BE2C (cell line): ENCODE results near the gene IFNL3.

Experiments used
- DNase-seq: peaks from one replicate; pipeline ENCODE4 v3.0.0-alpha.2; 2020
- H3K27me3 ChIP-seq: fragments of 250-450 bp; sonication (Bioruptor Pico); 2 replicates; pipeline ENCODE4 v1.5.1; 2020; ENCODE audit warnings: mild to moderate bottlenecking
- H3K36me3 ChIP-seq: fragments of 250-450 bp; sonication (Bioruptor Pico); 2 replicates; pipeline ENCODE4 v1.5.1; 2020; ENCODE audit warnings: mild to moderate bottlenecking
- H3K4me1 ChIP-seq: fragments of 250-450 bp; sonication (Bioruptor Pico); 2 replicates; pipeline ENCODE4 v1.5.1; 2020
- H3K4me3 ChIP-seq: 2 replicates; pipeline ENCODE4 v1.5.1; 2011; ENCODE audit warnings: low read depth, low read length
- H3K9me3 ChIP-seq: fragments of 250-450 bp; sonication (Bioruptor Pico); 2 replicates; pipeline ENCODE4 v1.5.1; 2020
- TF ChIP-seq, protein P1 (sequence below): IDR thresholded peaks from 2 replicates; pipeline ENCODE4 v1.5.1; 2012; ENCODE audit warnings: mild to moderate bottlenecking, low read depth, low read length

The IFNL3 gene

DNA sequence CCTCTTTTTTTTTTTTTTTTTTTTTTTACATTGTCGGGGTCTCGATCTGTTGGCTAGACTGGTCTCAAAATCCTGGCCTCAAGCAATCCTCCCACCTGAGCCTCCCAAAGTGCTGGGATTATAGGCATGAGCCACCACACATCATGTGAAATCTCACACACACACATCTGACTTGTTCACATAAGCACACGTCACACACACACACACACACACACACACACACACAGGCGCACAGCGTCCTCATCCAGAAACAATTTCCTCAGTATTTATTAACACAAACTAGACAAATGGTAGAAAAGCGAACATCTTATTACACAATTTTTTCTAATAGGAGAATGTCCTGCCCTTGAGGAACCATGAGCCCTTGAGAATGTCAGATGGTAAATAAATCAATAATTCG lies 35.6 kb downstream of the IFNL3 start:
- Histone ChIP-seq H3K36me3 (no peaks in the 10 kb centered on the region), H3K9me3 (no peaks in the 10 kb centered on the region), H3K27me3 (peaks cover 5% of the 10 kb centered on the region), H3K4me3 (no peak overlapping the region), H3K4me1 (no peaks in the 10 kb centered on the region)
- no peak for DNase-seq
- TF ChIP-seq, protein P1, sequence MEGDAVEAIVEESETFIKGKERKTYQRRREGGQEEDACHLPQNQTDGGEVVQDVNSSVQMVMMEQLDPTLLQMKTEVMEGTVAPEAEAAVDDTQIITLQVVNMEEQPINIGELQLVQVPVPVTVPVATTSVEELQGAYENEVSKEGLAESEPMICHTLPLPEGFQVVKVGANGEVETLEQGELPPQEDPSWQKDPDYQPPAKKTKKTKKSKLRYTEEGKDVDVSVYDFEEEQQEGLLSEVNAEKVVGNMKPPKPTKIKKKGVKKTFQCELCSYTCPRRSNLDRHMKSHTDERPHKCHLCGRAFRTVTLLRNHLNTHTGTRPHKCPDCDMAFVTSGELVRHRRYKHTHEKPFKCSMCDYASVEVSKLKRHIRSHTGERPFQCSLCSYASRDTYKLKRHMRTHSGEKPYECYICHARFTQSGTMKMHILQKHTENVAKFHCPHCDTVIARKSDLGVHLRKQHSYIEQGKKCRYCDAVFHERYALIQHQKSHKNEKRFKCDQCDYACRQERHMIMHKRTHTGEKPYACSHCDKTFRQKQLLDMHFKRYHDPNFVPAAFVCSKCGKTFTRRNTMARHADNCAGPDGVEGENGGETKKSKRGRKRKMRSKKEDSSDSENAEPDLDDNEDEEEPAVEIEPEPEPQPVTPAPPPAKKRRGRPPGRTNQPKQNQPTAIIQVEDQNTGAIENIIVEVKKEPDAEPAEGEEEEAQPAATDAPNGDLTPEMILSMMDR, result no peak

DNA sequence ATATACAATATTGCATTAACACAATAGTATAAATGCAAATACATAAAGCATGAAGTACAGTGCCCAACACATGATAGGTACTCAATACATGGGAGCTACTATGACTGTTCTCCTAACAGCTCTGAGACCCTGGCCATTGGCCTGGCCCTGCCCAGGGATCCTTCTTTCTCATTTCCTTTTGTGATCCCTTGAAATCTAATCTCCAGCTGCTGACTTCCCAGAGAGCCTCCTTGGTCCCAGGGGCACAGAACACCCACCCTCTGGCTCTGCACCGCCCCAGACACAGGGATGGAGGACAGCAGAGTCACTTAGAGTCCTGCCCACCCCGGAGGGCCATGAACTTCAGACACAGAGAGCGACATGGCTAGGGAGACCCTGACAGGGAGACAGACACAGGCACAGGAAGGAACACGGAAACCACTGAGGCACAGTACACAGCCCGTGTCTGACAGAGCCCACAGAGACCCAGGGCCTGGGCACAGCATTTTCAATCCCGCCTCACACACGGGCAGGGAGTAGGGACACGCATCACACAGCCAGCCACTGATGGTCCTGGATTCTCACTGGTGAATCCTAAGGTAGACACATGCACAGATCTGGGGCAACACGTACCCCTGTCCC lies 36.5 kb downstream of the IFNL3 start:
- DNase-seq, result no peak
- TF ChIP-seq, protein P1, result no peak
- Histone ChIP-seq H3K27me3 (peaks cover 14% of the 10 kb centered on the region), H3K9me3 (no peaks in the 10 kb centered on the region), H3K4me3 (no peak overlapping the region), H3K4me1 (no peaks in the 10 kb centered on the region), H3K36me3 (no peaks in the 10 kb centered on the region)

DNA sequence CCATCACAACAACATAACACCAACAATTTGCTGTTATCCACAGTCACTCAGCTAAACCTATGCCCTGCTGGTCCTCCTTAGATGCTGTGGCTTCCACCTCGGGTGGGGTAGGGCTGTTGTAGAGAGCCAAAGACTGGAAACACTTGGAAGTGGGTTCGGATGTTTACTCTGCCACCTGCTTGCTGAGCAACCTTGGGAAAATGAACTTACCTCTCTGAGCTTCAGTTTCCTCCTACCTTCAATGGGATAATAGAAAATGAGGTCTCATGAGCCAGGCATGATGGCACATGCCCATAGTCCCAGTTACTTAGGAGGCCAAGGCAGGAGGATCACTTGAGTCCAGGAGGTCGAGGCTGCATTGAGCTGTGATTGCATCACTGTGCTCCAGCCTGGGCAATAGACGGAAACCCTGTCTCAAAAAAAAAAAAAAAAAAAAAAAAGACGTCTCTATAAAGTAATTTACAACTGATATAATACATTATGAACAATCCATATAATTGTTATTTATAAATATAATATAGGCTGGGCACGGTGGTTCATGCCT lies 37.4 kb downstream of the IFNL3 start:
- DNase-seq, result no peak
- Histone ChIP-seq H3K4me3 (no peak overlapping the region), H3K4me1 (no peaks in the 10 kb centered on the region), H3K27me3 (peaks cover 21% of the 10 kb centered on the region), H3K36me3 (no peaks in the 10 kb centered on the region), H3K9me3 (no peaks in the 10 kb centered on the region)
- TF ChIP-seq, protein P1, result no peak

DNA sequence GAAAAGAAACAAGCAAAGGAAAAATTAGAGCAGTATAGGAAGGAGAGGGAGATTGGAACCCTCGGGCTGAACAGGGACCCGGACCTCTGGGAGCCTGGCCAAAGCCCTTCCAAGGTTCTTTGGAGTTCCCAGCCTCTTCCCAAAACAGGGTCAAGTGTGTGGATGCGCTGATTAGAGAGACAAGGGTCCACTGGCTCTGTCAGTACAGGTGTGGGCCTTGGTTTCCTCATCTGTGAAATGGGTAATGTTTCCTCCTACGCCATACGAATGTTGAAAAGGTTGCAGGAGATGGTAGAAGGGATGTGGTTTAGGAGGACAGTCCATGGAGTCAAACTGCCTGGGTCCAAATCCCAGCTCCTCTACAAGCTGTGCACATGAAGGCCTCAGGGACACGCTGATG lies 38.7 kb downstream of the IFNL3 start:
- no peak for DNase-seq
- peaks cover 21% of the 10 kb centered on the region for H3K27me3 ChIP-seq
- H3K4me3 ChIP-seq, result no peak overlapping the region
- TF ChIP-seq, protein P1, result no peak
- H3K9me3 ChIP-seq, result no peaks in the 10 kb centered on the region
- H3K36me3 ChIP-seq, result no peaks in the 10 kb centered on the region
- no peaks in the 10 kb centered on the region for H3K4me1 ChIP-seq

DNA sequence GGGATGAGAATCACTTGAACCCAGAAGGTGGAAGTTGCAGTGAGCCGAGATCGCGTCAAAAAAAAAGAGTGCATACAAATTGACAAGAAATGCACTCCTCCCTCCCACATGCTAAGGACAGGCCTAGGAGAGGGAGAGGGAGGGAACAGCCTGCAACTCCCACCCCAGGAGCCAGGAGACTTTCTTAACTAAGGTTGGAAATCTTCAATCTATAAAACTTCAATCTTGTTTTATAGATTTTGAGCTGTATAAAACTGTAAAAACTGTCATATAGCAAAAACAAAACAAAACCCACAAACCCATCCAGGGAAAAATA lies 39.4 kb downstream of the IFNL3 start:
- Histone ChIP-seq H3K36me3 (no peaks in the 10 kb centered on the region), H3K4me3 (no peak overlapping the region), H3K27me3 (peaks cover 21% of the 10 kb centered on the region), H3K4me1 (no peaks in the 10 kb centered on the region), H3K9me3 (no peaks in the 10 kb centered on the region)
- TF ChIP-seq, protein P1, result no peak
- no peak for DNase-seq
